ENCODE measurements around the gene B4GALNT2. TPM values are rescaled to one million over a fixed set of nuclear protein-coding genes. Genes with fewer than 3 reads are reported as not detected.
A peak's percentile ranks its signal among the peaks of the same experiment; 100 is the strongest.

B4GALNT2 gene
- polyA plus RNA-seq, 2 of the 4 experiments (the other 2 are of a cell fraction), result 0.36 to 0.49 TPM

- TF ChIP-seq RAD21 (conservative IDR thresholded peaks at IDR 0.05 in 1 of 2, IDR thresholded peaks at IDR 0.05 in 1 of 2) (peak; percentile 40 to 66), EHMT2 (IDR thresholded peaks at IDR 0.05; ENCODE audit: low read depth) (no peak), GATA3 (IDR thresholded peaks at IDR 0.05; ENCODE audit: borderline replicate concordance) (peak; percentile 65; the same call in 1 of the 2 replicates), NFE2L2 (conservative IDR thresholded peaks at IDR 0.05; ENCODE audit: low read length) (no peak), MYC (IDR thresholded peaks at IDR 0.05; ENCODE audit: borderline replicate concordance, low read length) (peak; percentile 93), JUNB (IDR thresholded peaks at IDR 0.05) (no peak), ZNF302 (CRISPR knock-in tag; IDR thresholded peaks at IDR 0.05) (no peak), SREBF2 (IDR thresholded peaks at IDR 0.05) (peak; percentile 99), HMGXB4 (CRISPR knock-in tag; IDR thresholded peaks at IDR 0.05; ENCODE audit: borderline replicate concordance) (peak; percentile 98), RCOR1 (IDR thresholded peaks at IDR 0.05; ENCODE audit: low read depth, low read length) (no peak), BHLHE40 (IDR thresholded peaks at IDR 0.05; ENCODE audit: low read depth, low read length) (peak; percentile 68), JUN (IDR thresholded peaks at IDR 0.05) (peak; percentile 54 to 71; a peak in 3 of 5 replicates), CEBPB (IDR thresholded peaks at IDR 0.05) (peak in 1 of 2 experiments; percentile 68; a peak in 2 of 4 replicates), ZSCAN20 (CRISPR knock-in tag; IDR thresholded peaks at IDR 0.05) (no peak), HES2 (IDR thresholded peaks at IDR 0.05) (no peak), MAX (IDR thresholded peaks at IDR 0.05) (peak; percentile 100), REST (IDR thresholded peaks at IDR 0.05) (no peak; the same call in 1 of the 2 replicates), ZC3H11A (IDR thresholded peaks at IDR 0.05) (peak; percentile 44), EP300 (IDR thresholded peaks at IDR 0.05) (peak in 1 of 2 experiments; percentile 11; a peak in 1 of 5 replicates), HDAC2 (IDR thresholded peaks at IDR 0.05) (0 out of 2 replicates have a peak, but pooled peaks have one; percentile 14), NPAS2 (CRISPR knock-in tag; IDR thresholded peaks at IDR 0.05; ENCODE audit: borderline replicate concordance) (no peak), PBX3 (IDR thresholded peaks at IDR 0.05) (peak; percentile 64; the same call in 1 of the 2 replicates), HOXA7 (CRISPR knock-in tag; IDR thresholded peaks at IDR 0.05) (0 out of 2 replicates have a peak, but pooled peaks have one; percentile 48)
These were observed 59.6 kb downstream of the B4GALNT2 start (continued) for GRCh38 chr17:49191917-49192741.

All from A549 (cell line).